GM21360 (cell line): ENCODE measurements around the gene HOTAIR.

Source experiments
- ATAC-seq: cut with Tn5 transposase; IDR thresholded peaks from one replicate; pipeline ENCODE4 v1.9.1; 2021; ENCODE audit warnings: mild to moderate bottlenecking, moderate library complexity; ENCODE audit not compliant: unreplicated experiment

Gene HOTAIR

GRCh38 chr12:53930591-53931255 is 44.0 kb downstream of the HOTAIR start:
- ATAC-seq = no peak

- ATAC-seq = no peak
Measured at GRCh38 chr12:53929527-53929926, 45.2 kb downstream of the HOTAIR start.

GRCh38 chr12:53928054-53928835 is 46.5 kb downstream of the HOTAIR start:
- no peak for ATAC-seq

- ATAC-seq = no peak
Measured at GRCh38 chr12:53927220-53928029, 47.3 kb downstream of the HOTAIR start.

- ATAC-seq = no peak
Measured at GRCh38 chr12:53924521-53925405, 50.0 kb downstream of the HOTAIR start.

- no peak for ATAC-seq
Measured at GRCh38 chr12:53916788-53917655, 57.7 kb downstream of the HOTAIR start.
